Upper lobe of right lung (tissue), 1 donor: ENCODE data around the gene PNPLA5. TPM values are rescaled to one million over a fixed set of nuclear protein-coding genes. Genes with fewer than 3 reads are reported as not detected.

Experiments
- ATAC-seq: fragments of 200-7000 bp; cut with Tn5 transposase; one replicate; pipeline ENCODE4 v1.9.1; 2020; ENCODE audit warnings: mild to moderate bottlenecking, moderate library complexity
- DNase-seq: peaks from one replicate; pipeline ENCODE4 v3.0.0-alpha.2; 2020
- H3K27ac ChIP-seq: fragments of 200-600 bp; one replicate; pipeline ENCODE4 v1.8.0; 2022
- H3K27me3 ChIP-seq: fragments of 200-600 bp; one replicate; pipeline ENCODE4 v1.8.0; 2022; ENCODE audit warnings: mild to moderate bottlenecking
- H3K36me3 ChIP-seq: fragments of 200-600 bp; one replicate; pipeline ENCODE4 v1.8.0; 2022
- H3K4me1 ChIP-seq: fragments of 200-600 bp; one replicate; pipeline ENCODE4 v1.8.0; 2022
- H3K4me3 ChIP-seq: fragments of 200-600 bp; one replicate; pipeline ENCODE4 v1.8.0; 2022; ENCODE audit warnings: mild to moderate bottlenecking
- H3K9me3 ChIP-seq: fragments of 200-600 bp; one replicate; pipeline ENCODE4 v1.8.0; 2022
- CTCF ChIP-seq: fragments of 200-600 bp; IDR thresholded peaks from one replicate; pipeline ENCODE4 v1.8.0; 2022; ENCODE audit warnings: antibody characterized with exemption
- intact Hi-C: fragments of 100-400 bp; cut with DNase I; formaldehyde crosslinking; loops from one replicate; pipeline ENCODE4 v1.11.0; 2022
- total RNA-seq: library from RNA; stranded (reverse); fragmentation: NEBNext Ultra II Directional; extraction: Animal tissue kit (Norgen Biotek cat#: 25700); gene quantifications from one replicate; pipeline ENCODE4 v1.2.1, GENCODE V29; 2021
- donor health status: DM: no; HTN: yes; CAD: no; lungs with severe emphysema.

The PNPLA5 gene
- total RNA-seq, 1 donor from 2014 or later, result not detected

DNA sequence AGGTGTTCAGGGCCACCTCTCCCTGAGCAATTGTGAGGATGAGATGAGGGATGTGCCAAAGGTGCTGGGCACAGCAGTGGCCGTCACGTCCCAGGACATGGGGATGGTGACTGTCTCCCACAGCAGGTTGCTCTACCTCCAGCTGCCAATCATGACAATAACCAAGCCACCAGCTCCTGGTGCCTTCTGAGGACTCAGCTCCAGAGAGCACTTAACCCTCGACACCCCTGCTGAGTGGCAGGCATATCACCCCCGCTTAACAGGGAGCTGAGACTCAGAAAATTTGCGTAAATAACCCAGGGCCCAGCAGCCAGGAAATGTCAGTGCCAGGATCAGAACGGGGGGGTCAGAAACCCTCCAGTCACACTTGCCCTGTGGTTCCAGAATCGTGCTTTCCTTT is 8.4 kb upstream of the PNPLA5 start:
- no peak for TF ChIP-seq CTCF
- DNase-seq (no peak), ATAC-seq (no peak)
- Histone ChIP-seq H3K36me3 (no peaks in the 10 kb centered on the region), H3K27ac (no peak overlapping the region), H3K4me3 (no peak overlapping the region), H3K27me3 (peaks cover 4% of the 10 kb centered on the region), H3K9me3 (no peaks in the 10 kb centered on the region), H3K4me1 (no peaks in the 10 kb centered on the region)
- intact Hi-C loops, result no loop called here

DNA sequence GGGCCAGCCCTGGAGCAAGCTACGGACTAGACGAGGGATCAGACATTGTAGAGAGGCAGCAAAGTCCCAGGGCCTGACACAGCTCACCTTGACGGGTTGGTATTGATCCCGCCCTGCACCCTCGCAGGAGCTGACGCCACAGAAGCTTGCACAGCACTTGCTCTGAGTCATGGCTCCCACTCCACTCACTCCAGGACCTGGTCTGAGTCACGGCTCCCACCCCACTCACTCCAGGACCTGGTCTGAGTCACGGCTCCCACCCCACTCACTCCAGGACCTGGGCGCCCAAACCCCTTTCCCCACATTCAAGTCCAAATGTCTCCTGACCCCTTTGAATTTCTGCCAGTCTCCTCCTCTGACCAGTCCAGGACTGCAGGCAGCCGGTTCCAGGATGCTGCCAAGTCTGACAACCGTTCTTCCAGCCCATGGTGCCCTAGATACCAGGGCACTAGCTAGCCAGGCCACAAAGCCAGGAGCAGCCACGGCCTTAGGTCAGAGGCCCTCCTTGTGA is 6.0 kb upstream of the PNPLA5 start:
- intact Hi-C loops, result no loop called here
- no peak for TF ChIP-seq CTCF
- no peak for ATAC-seq
- H3K27me3 ChIP-seq, result peaks cover 16% of the 10 kb centered on the region
- no peaks in the 10 kb centered on the region for H3K9me3 ChIP-seq
- DNase-seq, result no peak
- H3K36me3 ChIP-seq, result no peaks in the 10 kb centered on the region
- H3K27ac ChIP-seq, result no peak overlapping the region
- no peaks in the 10 kb centered on the region for H3K4me1 ChIP-seq
- H3K4me3 ChIP-seq, result no peak overlapping the region

DNA sequence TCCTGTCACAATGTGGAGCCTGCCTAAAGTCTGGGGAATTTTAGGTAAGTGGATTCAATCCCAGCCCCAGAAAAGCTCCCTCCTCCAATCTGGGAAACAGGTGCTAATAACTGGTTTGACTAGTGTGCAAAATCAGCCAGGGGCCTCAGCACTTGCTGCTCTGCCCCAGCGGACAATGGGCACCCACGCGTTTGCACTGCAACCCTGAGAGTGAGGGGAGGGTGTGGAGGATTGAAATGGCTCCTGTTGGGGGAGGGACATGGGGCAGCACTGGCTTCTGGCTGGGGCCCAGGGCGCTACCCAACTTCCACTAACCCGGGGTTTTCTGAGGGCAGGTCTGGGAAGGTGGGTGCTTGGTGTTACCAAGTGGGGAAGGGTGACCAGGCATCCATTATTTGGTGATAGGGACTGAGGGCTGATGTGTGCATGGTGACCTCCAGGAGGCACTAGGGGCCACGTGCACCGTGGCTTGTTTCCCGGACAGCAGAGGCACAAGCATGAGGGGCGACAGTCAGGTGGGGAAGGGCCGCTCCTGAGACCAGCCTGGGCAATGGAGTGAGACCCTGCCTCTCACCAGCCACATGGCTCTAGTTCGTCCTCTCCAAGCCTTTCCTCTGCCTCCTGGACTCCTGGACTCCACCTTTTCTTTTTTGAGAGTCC is 4.3 kb upstream of the PNPLA5 start:
- no peak for TF ChIP-seq CTCF
- H3K36me3 ChIP-seq, result no peaks in the 10 kb centered on the region
- H3K4me1 ChIP-seq, result no peaks in the 10 kb centered on the region
- peaks cover 31% of the 10 kb centered on the region for H3K27me3 ChIP-seq
- no peak overlapping the region for H3K4me3 ChIP-seq
- DNase-seq, result no peak
- H3K9me3 ChIP-seq, result no peaks in the 10 kb centered on the region
- no peak for ATAC-seq
- H3K27ac ChIP-seq, result no peak overlapping the region
- intact Hi-C loops, result no loop called here

DNA sequence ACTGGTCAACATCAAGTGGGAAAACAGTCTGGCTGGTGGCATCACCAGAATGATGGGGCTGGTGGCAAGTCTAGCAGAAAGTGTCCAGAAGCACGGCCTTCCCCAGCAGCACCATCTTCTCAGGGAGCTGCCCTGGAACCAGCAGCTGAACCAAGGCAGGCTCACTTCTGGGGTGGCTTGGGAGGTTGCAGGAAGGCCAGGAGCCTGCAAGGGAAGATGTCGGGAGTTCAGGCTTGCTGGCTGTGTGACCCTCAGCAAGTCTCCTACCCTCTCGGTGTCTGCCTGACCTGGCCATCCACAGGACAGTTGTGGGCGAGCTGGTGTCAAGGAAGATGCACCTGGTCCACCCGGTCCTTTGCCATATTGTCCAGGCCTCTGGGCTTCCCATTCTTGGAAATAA is 2.3 kb upstream of the PNPLA5 start:
- H3K4me1 ChIP-seq, result no peaks in the 10 kb centered on the region
- no peaks in the 10 kb centered on the region for H3K36me3 ChIP-seq
- no peaks in the 10 kb centered on the region for H3K9me3 ChIP-seq
- no peak overlapping the region for H3K27ac ChIP-seq
- ATAC-seq (no peak), DNase-seq (peak; percentile 47)
- peaks cover 47% of the 10 kb centered on the region for H3K27me3 ChIP-seq
- intact Hi-C loops, result no loop called here
- no peak for TF ChIP-seq CTCF
- H3K4me3 ChIP-seq, result no peak overlapping the region

- ATAC-seq (no peak), DNase-seq (peak; percentile 38)
- no peaks in the 10 kb centered on the region for H3K9me3 ChIP-seq
- no peak overlapping the region for H3K4me3 ChIP-seq
- no peak for TF ChIP-seq CTCF
- H3K4me1 ChIP-seq, result no peaks in the 10 kb centered on the region
- no peaks in the 10 kb centered on the region for H3K36me3 ChIP-seq
- intact Hi-C loops, result no loop called here
- H3K27ac ChIP-seq, result no peak overlapping the region
- H3K27me3 ChIP-seq, result peaks cover 51% of the 10 kb centered on the region
Measured at GRCh38 chr22:43893266-43893665, 1.5 kb upstream of the PNPLA5 start.
